GM19452 (cell line): Measurements from ENCODE around the gene GALNTL6.
"Not testable (repeated sequence)": the region's sequence is repeated elsewhere in the genome, so short reads cannot be mapped to it uniquely, and the experiment has no call there.

Experiments used
- ATAC-seq: cut with Tn5 transposase; IDR thresholded peaks from one replicate; pipeline ENCODE4 v1.9.1; 2021; ENCODE audit not compliant: unreplicated experiment

GALNTL6 gene

DNA sequence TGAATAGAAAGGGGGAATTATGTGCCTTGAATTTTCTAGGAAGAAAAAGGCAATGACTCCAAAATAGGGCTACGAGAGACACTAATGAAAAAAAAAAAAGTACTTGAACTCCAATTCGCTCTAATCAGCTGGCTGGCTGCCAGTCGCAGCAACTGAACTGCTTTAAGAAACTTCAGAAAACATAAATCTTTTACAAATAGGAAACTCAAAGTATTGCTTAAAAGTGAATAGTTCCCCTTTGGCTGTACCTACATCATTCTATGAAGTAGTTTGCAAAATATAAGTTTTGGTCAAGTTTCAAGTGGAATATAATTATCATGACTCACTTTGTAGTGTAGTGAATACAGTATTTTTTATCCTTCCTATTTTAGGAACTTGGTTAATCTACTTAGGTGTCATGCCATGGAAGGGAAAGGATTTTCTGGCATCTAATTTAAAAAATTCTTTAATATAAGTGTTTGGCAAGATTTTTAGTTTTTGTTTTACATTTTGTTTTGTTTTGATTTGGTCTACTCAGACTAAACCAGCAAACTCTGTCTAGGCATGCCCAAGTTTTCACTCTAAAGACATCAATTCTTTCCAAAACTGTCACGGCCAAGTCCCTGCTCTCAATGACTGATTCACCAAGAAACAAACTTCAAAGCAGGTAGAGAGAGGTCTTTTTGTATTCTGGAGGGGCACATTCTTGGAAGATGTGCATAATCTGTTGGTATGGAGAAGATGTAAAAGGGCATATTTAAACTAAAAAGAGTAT lies 973.0 kb downstream of the GALNTL6 start:
- ATAC-seq: no peak

DNA sequence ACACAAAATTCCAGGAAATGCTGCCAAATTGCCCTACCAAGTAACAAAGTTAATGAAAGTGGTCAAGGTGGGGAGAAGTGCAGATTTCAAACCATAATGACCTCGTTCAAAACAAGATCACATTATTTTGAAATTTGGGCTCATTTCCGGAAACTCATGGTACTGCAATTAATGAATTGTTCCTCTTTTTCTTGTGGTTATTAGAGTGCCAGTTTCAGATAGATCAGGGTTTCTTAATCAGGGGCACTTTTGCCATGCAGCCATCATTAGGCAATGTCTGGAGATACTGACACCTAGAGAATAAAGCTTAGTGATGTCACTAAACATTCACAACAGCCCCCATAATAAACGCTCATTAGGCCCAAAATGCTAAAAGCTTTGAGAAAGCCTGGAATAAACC lies 973.9 kb downstream of the GALNTL6 start:
- ATAC-seq: no peak

DNA sequence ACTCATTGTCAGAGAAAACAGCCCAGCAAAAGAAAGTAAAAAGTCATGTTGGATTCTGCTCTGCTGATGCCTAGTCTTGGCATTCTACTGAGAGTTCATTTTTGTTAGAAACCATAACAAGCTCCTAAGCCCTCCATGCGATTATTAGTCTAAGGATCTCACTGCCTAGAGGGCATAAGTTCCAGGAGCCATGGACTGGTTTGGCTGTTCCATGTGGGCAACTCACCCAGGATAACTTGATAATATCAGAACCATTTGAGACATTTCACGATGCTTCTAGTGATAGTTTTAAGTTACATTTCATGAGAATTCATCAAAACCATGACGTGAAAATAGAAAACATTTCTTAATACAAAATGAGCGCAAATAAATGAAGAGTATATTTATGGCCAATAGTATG lies 978.6 kb downstream of the GALNTL6 start:
- ATAC-seq: no peak

DNA sequence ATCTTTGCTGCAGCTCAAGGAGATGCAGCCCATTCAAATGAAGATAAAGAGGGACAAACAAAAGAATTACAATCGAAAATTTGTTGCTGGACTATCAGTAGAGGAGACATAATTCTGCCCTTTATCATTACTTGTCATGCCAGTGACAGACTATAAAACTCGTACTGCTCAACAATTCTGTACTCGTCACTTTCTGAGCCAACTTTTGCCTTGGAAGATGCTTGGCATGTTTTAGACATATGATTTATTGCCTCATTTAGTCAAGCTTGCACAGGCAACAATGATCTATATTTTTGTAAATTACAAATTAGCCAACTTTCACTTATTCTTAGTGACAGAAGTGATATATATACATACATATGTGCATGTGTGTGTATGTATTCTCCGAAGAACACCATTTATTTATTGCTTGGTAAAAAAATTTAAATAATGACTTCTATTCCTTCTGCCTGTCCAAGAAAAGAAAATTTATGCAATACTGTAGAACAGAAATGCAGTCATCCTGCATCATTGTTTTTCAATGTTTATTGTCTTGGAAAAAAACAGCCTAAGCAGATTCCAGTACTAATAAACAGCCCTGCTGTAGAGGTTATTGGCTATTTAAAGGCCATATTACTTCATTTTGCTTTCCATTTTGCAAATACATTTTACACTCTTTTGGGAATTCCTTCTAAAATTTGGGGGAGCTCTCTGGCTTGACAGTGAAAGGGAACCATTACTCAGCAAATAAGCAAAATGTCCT lies 980.5 kb downstream of the GALNTL6 start:
- no peak for ATAC-seq

DNA sequence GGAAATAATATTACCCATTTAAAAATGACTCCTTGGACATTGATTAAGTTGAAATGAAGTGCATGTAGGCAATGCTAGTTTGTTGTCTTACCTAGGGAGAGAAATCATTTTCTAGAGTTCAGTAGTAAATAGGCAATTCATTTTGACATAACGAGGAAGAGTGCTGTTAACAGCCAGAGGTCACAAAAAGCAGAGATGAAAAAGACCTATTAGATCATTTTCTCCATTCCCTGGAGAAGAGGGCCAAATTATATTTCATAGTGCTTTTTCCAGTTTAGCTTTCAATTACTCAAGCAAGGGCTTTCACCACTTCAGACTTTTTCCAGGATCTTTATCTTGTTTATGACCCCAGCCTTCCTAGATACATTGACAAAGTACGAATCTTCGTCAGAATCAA lies 981.1 kb downstream of the GALNTL6 start:
- no peak for ATAC-seq

DNA sequence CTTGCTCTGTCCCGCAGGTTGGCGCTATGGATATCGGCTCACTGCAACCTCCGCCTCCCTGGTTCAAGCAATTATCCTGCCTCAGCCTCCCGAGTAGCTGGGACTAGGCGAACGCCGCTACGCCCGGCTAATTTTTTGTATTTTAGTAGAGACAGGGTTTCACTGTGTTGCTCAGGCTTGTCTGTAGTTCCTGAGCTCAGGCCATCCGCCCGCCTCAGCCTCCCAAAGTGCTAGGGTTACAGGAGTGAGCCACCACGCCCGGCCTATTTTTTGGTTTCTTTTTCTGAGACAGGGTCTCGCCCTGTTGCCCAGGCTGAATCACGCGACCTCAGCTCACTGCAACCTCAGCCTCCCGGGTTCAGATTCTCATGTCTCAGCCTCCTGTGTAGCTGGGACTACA lies 984.1 kb downstream of the GALNTL6 start:
- ATAC-seq: not testable (repeated sequence)

DNA sequence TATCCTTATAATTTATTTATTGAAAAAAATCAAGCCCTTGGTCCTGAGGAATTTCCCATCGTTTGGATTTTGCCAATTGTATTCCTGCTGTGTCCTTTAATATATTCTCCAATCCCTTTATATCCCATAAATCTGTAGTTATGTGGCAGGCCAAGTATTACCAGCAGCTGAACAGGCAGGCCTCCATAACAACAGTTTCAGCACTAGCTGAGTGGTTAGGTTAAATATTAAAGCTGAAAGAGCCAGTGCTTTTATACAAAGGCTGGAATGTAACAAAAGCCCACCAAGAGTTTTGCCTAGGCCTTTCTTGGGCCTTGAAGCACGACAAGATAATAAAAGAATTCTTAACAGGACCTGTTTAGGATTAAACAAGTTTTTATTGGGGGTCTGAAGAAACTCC lies 988.8 kb downstream of the GALNTL6 start:
- ATAC-seq: no peak

DNA sequence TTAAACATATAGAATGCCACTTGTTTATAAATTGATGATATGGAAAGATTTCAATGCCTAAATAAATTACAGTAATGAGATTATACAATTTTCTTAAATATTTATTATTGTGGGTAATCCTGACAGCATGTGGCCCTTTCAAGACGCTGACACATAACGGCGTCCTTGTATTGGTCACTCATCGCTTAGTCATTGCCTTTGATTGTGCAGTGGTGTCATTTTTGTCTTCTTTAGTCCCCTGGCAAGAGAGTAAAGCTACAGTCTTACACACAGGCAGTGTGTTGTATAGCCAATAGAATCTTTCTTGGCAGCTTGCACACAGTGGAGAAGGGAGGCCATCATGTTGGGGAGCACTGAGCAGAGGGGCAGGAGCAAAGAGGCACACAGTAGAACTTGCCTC lies 993.6 kb downstream of the GALNTL6 start:
- no peak for ATAC-seq

DNA sequence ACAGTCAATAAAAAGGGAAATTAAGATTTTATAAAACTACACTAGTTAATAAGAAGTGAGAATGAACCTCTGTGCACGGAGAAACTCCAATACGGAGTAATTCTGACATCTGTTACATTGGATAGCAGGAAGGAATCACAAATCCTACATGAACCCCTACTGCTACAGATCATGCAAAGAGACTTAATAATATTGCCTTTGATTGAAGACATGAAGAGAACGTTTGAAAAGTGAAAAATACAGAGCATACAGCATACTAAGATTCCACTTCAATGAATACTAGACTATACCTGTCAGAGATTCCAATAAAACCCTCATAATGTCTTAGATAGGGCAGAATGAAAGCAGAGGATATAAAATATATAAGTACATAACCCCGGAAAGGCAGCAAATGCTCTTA lies 995.0 kb downstream of the GALNTL6 start:
- no peak for ATAC-seq

DNA sequence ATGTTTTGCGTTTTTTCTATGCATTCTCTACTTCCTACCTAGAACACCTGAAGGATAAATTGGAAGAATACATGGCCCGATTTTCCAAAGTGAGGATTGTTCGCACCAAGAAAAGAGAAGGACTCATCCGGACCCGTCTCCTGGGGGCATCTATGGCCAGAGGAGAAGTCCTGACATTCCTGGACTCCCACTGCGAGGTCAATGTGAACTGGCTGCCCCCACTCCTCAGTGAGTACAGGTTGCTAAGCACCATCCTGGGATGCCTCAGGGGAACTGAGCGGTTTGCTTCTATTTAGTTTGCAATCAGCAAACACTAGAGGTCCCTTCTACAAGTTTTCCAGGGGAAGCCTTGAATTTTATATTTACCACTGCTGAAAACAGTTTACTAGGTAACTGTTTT lies 996.1 kb downstream of the GALNTL6 start:
- ATAC-seq: no peak

DNA sequence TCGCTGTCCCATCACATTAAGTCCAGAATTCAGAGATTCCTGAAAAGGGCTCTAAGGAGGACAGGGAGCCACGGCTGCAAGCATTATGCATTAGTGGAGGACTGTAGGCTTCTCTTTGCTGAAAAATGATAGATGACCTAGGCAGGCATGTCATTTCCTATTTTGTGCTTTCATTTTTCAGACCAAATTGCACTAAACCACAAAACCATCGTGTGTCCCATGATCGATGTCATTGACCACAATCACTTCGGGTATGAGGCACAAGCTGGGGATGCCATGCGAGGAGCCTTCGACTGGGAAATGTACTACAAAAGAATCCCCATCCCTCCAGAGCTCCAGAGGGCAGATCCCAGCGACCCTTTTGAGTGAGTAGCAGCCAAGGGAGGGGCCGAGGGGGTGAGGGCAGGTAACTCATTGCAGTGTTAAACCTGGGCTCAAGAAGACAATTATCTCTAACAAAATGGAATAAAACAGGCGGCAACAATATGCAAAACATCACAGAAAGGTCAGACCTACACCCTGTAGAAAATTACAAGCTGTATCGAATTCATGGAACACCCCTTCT lies 1000.2 kb downstream of the GALNTL6 start:
- ATAC-seq: peak; percentile 84

DNA sequence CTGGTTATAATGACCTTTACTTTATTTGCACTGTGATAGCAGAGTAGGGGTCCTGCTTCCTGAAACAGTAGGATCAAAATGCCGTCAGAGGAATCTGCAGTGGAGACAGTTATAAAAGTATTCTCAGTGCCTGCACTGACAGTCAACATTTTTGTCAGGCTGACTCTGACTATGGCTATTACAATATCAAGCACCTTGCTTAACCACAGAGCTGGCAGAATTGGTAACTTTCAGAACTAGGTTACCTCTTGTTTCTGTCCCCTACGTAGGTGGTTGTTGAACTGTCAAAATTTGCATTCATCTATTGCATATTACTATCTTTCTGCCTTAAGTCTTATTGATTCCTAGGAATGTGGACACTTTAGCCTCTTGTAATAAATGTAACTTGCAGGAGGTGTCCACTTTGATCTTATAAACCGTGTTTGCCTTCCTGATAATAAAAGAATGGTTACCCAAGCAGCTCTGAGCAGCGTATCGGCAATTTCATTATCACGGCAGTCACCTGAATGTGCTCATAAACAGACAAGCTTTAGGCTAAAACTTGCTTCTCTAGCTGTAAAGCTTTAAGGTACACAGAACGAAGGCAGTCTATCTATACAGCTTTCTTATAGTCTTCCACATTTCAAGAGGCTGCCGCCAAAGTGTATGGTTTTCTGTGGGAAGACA lies 1002.4 kb downstream of the GALNTL6 start:
- ATAC-seq: no peak

DNA sequence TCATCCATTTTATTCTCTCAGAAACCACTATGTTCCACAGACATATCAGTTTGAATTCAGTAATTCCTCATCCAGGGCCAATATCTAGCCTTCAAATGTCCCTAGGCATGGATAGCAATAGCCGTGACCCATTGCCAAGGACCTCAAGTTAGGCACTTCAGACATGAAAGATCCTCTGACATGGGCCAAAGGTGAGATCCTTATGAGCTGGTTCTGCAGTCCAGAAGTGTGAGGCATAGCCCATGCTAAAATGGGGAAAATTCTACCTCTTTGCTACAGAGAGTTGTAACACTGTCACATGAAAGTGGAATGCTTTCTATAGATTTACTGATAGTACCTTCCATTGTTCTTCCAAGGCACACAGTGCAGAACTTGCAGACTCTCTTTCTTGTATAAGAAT lies 1005.7 kb downstream of the GALNTL6 start:
- no peak for ATAC-seq

DNA sequence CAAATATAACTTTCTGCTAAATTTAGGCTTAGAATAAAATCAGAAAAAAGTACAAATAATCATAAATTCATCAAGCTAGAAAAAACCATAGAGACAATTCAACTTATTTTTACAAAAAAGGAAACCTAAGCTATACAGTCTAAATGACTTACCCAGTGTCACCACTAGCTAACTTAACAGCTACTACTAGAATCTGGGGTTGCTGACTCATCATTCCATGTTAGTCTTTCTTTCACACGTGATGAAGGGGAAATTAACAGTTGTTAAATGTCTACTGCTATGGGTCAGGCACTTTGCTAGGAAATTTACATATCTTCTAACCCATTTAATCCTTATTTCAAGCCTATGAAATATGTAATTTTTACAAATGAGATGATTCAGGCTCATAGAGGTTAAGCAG lies 1006.1 kb downstream of the GALNTL6 start:
- no peak for ATAC-seq

DNA sequence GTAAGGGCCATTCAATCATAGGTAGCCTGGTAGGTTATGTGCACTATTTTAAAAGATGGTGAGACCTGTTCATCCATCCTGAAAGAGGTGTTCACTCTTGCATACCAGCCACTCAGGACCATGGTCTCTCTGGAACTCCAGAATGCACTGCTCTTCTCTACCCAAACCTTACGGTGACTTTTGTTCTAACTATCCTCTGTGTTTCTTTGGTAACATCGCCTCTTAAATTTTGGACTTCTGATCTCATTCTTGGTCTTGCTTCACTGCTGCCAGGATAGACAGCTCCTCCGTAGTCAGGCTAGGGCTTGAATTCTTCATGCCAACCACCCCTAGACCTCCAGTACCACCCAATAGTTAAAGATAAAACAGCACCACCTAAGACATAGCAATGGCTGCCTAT lies 1009.1 kb downstream of the GALNTL6 start:
- no peak for ATAC-seq

DNA sequence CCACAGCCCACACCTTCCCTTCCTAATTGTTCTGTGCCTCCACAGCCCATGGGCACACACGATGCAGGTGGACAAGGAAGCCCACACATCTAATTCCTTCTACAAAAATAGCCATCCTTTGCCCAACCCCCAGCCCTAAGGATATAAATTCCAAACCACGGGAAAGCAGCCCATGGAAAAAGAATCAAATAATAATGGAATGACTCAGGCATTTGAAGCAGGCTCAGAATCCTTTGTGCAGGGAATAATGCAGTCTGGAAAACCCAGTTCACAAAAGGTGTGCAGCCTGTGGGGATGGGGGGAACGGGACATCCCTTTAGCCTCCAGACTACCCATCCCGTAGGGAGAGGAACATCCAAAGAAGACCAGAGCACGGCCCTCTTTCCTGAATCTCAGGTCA lies 1013.1 kb downstream of the GALNTL6 start:
- no peak for ATAC-seq

DNA sequence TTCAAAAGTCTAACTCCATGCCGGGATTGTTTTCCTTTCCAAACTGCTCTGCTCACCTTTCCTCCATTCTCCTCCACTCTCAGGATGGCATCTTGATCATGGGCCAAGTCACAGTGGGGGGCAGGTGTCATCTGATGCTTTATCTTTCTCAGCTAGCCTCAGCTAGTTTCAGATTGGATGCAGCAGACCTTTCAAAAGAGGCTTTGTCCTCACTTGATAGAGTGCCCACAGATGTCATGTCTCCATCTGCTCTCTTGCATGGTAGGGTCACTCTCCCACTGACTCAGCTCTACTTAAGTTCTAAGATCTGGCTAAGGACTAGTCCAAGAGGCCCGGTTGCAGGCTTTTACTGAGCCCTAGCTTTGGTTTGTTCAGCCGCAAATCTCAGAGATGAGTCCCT lies 1013.7 kb downstream of the GALNTL6 start:
- ATAC-seq: no peak

DNA sequence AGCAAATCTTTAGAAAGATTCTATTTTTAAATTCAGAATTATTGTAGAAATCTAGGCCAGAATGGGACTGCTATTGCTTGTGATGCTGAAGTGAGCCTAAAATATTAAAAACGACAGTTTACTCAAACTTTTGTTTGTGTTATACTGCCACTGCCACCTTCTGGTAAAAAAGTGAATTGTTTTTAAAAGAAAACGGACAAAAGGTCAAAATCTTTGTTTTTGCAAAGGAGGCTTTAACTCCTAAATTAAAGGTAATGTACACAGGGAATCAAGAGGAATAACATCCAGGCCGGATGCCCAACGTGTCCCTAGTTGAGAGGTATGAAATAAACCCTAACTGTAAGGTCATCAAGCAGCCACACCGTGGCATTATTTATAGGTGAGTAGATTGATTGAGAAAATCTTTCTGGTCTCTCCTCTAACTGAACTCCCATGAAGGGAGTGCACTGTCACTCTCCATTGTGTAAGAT lies 1017.1 kb downstream of the GALNTL6 start:
- no peak for ATAC-seq

DNA sequence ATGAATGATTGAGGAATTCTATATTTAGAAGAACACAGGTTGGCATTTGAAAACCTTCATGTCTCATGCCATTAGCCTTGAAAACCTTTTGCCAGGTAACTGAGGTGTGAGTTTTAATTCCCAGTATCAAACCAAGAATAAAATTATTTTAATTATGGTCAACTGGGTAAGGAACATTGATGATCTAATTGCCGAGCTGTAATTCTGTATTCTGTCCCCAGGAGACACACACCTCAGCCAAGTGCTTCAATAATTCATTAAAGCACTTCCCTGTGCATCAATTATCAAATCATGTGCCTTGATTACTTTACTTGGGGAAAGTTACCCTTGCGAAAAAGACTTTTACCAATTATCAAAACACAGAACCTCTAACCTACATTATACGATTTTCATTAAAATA lies 1023.5 kb downstream of the GALNTL6 start:
- ATAC-seq: no peak

DNA sequence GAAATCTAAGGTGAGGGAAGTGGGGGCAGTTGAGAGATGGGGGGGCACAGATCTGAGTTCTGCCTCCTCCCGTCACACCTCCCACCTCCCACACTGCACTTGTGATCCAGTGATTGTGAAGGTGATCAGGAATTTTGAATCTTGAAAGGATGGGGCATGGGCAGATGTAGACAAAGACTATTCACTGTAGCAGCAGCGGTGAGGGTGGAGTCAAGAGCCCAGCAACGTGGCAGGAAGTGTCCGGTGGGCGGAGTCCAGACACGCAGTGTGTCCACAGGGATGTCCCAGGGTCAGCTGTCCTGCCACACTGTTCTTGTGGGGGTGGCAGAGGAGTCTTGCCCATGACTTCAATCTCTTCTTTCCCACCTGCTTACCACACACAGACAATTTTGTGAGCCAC lies 1024.9 kb downstream of the GALNTL6 start:
- ATAC-seq: no peak

DNA sequence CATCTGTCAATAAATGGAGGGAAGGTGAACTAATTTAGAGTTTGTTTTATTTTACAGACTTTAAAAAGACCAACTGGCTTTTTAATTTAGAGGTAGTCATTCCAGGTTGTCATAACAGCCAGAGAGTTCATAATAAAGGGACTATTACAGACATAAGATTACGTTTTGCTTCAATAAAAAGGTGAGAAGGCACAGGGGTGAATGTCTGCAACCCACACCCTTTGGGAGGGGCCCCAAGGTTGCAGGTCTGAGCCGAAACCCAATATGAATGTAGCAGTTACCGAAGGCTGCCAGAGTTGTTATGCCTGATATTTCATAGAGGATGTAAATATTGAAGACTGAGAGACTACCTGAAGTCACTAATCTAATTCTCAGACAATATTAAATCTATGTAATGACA lies 1025.7 kb downstream of the GALNTL6 start:
- ATAC-seq: no peak

DNA sequence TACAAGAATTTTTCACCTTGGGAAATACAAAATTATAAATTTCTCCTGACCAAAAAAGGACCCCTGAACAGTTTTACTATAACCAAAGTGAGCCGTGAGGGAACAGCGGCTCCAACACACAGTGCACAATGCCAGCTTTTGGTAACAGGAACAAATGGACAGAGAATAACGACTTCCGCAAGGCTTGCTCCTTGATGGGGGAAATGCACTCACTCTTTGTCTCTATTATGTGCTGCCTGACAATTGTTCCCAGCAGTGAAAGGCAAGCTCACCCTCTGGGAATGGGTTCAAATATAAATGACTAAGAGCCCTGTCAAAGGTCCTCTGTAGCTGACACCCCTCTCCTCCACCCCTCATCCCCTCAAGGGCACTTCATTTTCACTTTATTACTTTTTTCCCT lies 1029.6 kb downstream of the GALNTL6 start:
- ATAC-seq: no peak
